HCT116 (cell line): ENCODE measurements around the gene KNDC1. TPM values are rescaled to one million over a fixed set of nuclear protein-coding genes. Genes with fewer than 3 reads are reported as not detected.

ENCODE experiments used
- ATAC-seq: fragments of 200-7000 bp; cut with Tn5 transposase; 2 replicates; pipeline ENCODE4 v1.9.1; 2020; ENCODE audit warnings: mild to moderate bottlenecking, moderate library complexity
- BruUV-seq: library from RNA; stranded (reverse); fragments of 400-500 nt; replicated peaks from 2 replicates; lab custom pipeline; 2021; lab: Mats Ljungman, UMichigan
- CTCF ChIA-PET: fragments of 300-600 bp; sonication (Branson Sonifier 250); formaldehyde crosslinking; loops from one replicate; lab custom pipeline; 2021; ENCODE audit warnings: antibody characterized with exemption; lab: Charles Lee
- POLR2A ChIA-PET: fragments of 300-600, 350-600 bp; sonication (Branson Sonifier 250); formaldehyde crosslinking; loops from one replicate; lab custom pipeline; 2021; ENCODE audit warnings: antibody characterized with exemption; lab: Charles Lee
- RAD21 ChIA-PET, 2 experiments: fragments of 300-600 bp; sonication (Branson Sonifier 250); formaldehyde crosslinking; loops; one replicate each; lab custom pipeline; 2023; ENCODE audit warnings: low total read pairs in 2 of 2; ENCODE audit not compliant: uncharacterized antibody in 2 of 2, unreplicated experiment in 2 of 2, low non-redundant PET in 1 of 2; lab: Charles Lee
- DNase-seq: peaks from one replicate; pipeline ENCODE4 v3.0.0-alpha.2; 2010; ENCODE audit warnings: low read depth, low spot score
- H2AFZ ChIP-seq: fragments of 200-600 bp; shearing (Covaris generic), sonication (generic); 2 replicates; pipeline ENCODE4 v1.6.1; 2017; ENCODE audit warnings: low read depth, mixed run types, mixed read lengths, antibody characterized with exemption, low read length; ENCODE audit not compliant: poor library complexity, severe bottlenecking
- H3K27ac ChIP-seq: 2 replicates; pipeline ENCODE4 v1.5.1; 2012; ENCODE audit warnings: low read depth, low read length
- H3K27me3 ChIP-seq: fragments of 200-600 bp; sonication (generic); 2 replicates; pipeline ENCODE4 v1.6.1; 2016; ENCODE audit warnings: mixed run types, low read length, mixed read lengths; ENCODE audit not compliant: insufficient read depth
- H3K36me3 ChIP-seq, 2 experiments: fragments of 200-500 bp in 1 of 2; fragments of 200-600 bp in 1 of 2; sonication (Bioruptor generic) in 1 of 2; sonication (generic) in 1 of 2; 2 replicates each; pipeline versions ENCODE4 v1.5.1 to v1.6.1; 2014 to 2016; ENCODE audit warnings: low read length in 2 of 2, inconsistent platforms in 1 of 2, mixed read lengths in 1 of 2, mixed run types in 1 of 2; ENCODE audit not compliant: insufficient read depth in 2 of 2, control insufficient read depth in 1 of 2
- H3K4me1 ChIP-seq, 2 experiments: fragments of 200-600 bp in 1 of 2; sonication (generic) in 1 of 2; 2 replicates each; pipeline versions ENCODE4 v1.5.1 to v1.6.1; 2012 to 2017; ENCODE audit warnings: low read length in 2 of 2, inconsistent platforms in 1 of 2, mild to moderate bottlenecking in 1 of 2, mixed read lengths in 1 of 2, mixed run types in 1 of 2, moderate library complexity in 1 of 2; ENCODE audit not compliant: insufficient read depth in 2 of 2, control insufficient read depth in 1 of 2
- H3K4me2 ChIP-seq: fragments of 200-600 bp; sonication (generic); 2 replicates; pipeline ENCODE4 v1.6.1; 2017; ENCODE audit warnings: mixed run types, low read length, mixed read lengths
- H3K4me3 ChIP-seq, 2 experiments: fragments of 200-600 bp in 1 of 2; sonication (generic) in 1 of 2; replicated peaks in 1 of 2; 2 replicates each; pipeline ENCODE4 v1.5.1; 2011 to 2016; ENCODE audit warnings: low read length in 2 of 2, control low read depth in 1 of 2, low read depth in 1 of 2, mild to moderate bottlenecking in 1 of 2, mixed read lengths in 1 of 2, mixed run types in 1 of 2
- H3K79me2 ChIP-seq: fragments of 200-600 bp; sonication (generic); 2 replicates; pipeline ENCODE4 v1.6.1; 2017; ENCODE audit warnings: mild to moderate bottlenecking, mixed run types, low read length, moderate library complexity, mixed read lengths; ENCODE audit not compliant: insufficient read depth
- H3K9ac ChIP-seq: fragments of 200-600 bp; sonication (generic); 2 replicates; pipeline ENCODE4 v1.6.1; 2016; ENCODE audit warnings: low read length, mixed read lengths
- H3K9me2 ChIP-seq: fragments of 200-600 bp; sonication (generic), shearing (Covaris generic); 2 replicates; pipeline ENCODE4 v1.6.1; 2017; ENCODE audit warnings: mixed run types, mild to moderate bottlenecking, moderate library complexity; ENCODE audit not compliant: insufficient read depth
- H3K9me3 ChIP-seq, 2 experiments: fragments of 200-500 bp in 1 of 2; fragments of 200-600 bp in 1 of 2; sonication (Bioruptor generic) in 1 of 2; sonication (generic) in 1 of 2; 2 replicates each; pipeline ENCODE4 v1.6.1; 2014 to 2017; ENCODE audit warnings: low read length in 2 of 2, mixed read lengths in 2 of 2, inconsistent platforms in 1 of 2, low read depth in 1 of 2, mild to moderate bottlenecking in 1 of 2, mixed run types in 1 of 2, moderate library complexity in 1 of 2; ENCODE audit not compliant: control insufficient read depth in 1 of 2, insufficient read depth in 1 of 2
- H4K20me1 ChIP-seq: fragments of 200-600 bp; sonication (generic), shearing (Covaris generic); 2 replicates; pipeline ENCODE4 v1.6.1; 2017; ENCODE audit warnings: mixed run types, mild to moderate bottlenecking, moderate library complexity; ENCODE audit not compliant: insufficient read depth
- CBX3 ChIP-seq: IDR thresholded peaks from 2 replicates; pipeline ENCODE4 v1.6.1; 2012; ENCODE audit warnings: low read depth
- CEBPB ChIP-seq: IDR thresholded peaks from 2 replicates; pipeline ENCODE4 v1.6.1; 2012; ENCODE audit warnings: low read depth
- CTCF ChIP-seq, 3 experiments: fragments of 200-600 bp in 1 of 3; sonication (generic) in 1 of 3; IDR thresholded peaks in 2 of 3; conservative IDR thresholded peaks in 1 of 3; 2 replicates each; pipeline ENCODE4 v1.5.1; 2012 to 2017; ENCODE audit warnings: low read depth in 2 of 3, low read length in 2 of 3, antibody characterized with exemption in 1 of 3, borderline replicate concordance in 1 of 3, control low read depth in 1 of 3, mild to moderate bottlenecking in 1 of 3, mixed read lengths in 1 of 3, mixed run types in 1 of 3, moderate library complexity in 1 of 3; ENCODE audit not compliant: insufficient read depth in 1 of 3
- EGR1 ChIP-seq: IDR thresholded peaks from 2 replicates; pipeline ENCODE4 v1.6.1; 2012; ENCODE audit warnings: low read depth
- EZH2phosphoT487 ChIP-seq: fragments of 200-600 bp; IDR thresholded peaks from 2 replicates; pipeline ENCODE4 v1.6.1; 2018; ENCODE audit warnings: antibody characterized with exemption, borderline replicate concordance
- FOSL1 ChIP-seq: IDR thresholded peaks from 2 replicates; pipeline ENCODE4 v1.6.1; 2012; ENCODE audit warnings: low read depth
- JUND ChIP-seq: IDR thresholded peaks from 2 replicates; pipeline ENCODE4 v1.6.1; 2012
- MAX ChIP-seq: IDR thresholded peaks from 2 replicates; pipeline ENCODE4 v1.6.1; 2012
- POLR2AphosphoS5 ChIP-seq: IDR thresholded peaks from 2 replicates; pipeline ENCODE4 v1.6.1; 2011; ENCODE audit warnings: mild to moderate bottlenecking, low read depth, low read length, moderate library complexity
- SIN3A ChIP-seq: IDR thresholded peaks from 2 replicates; pipeline ENCODE4 v1.6.1; 2012; ENCODE audit warnings: low read depth
- SP1 ChIP-seq: IDR thresholded peaks from 2 replicates; pipeline ENCODE4 v1.6.1; 2012; ENCODE audit warnings: low read depth
- TCF7L2 ChIP-seq: IDR thresholded peaks from 2 replicates; pipeline ENCODE4 v1.7.0; 2011; ENCODE audit warnings: borderline replicate concordance, inconsistent platforms; ENCODE audit not compliant: insufficient read depth, insufficient read length; ENCODE audit errors: extremely low read depth
- ZBTB33 ChIP-seq: IDR thresholded peaks from 2 replicates; pipeline ENCODE4 v1.6.1; 2011; ENCODE audit warnings: mild to moderate bottlenecking, low read length, moderate library complexity; ENCODE audit not compliant: insufficient replicate concordance; ENCODE audit errors: extremely low read depth
- ZFX ChIP-seq: fragments of 450-650 bp; IDR thresholded peaks from 2 replicates; pipeline ENCODE4 v1.6.1; 2017
- ZNF274 ChIP-seq: fragments of 200-500 bp; sonication (Bioruptor generic); IDR thresholded peaks from 2 replicates; pipeline ENCODE4 v1.6.1; 2014; ENCODE audit warnings: mild to moderate bottlenecking, low read depth, low read length, inconsistent platforms
- intact Hi-C: fragments of 100-400 bp; cut with micrococcal nuclease; formaldehyde crosslinking; loops from 2 replicates; pipeline ENCODE4 v1.10.0; 2022
- total RNA-seq: library from RNA; stranded (reverse); gene quantifications from one replicate; pipeline ENCODE4 v1.2.1, GENCODE V29; 2021; ENCODE audit not compliant: unreplicated experiment

KNDC1 gene
- total RNA-seq, 1 experiment from 2014 or later: 3.6 TPM

- H3K36me3 ChIP-seq: no peaks in the 10 kb centered on the region
- POLR2A ChIA-PET: no interaction called here
- peaks cover 0 to 5% of the 10 kb centered on the region in 2 experiments; a peak in 1 of 4 replicates for H3K4me1 ChIP-seq
- RAD21 ChIA-PET: no interaction called here
- no peak overlapping the region for H2AFZ ChIP-seq
- H3K9me2 ChIP-seq: no peaks in the 10 kb centered on the region
- ATAC-seq: no peak
- no peak overlapping the region for H3K4me2 ChIP-seq
- H3K79me2 ChIP-seq: no peaks in the 10 kb centered on the region
- TF ChIP-seq TCF7L2 (no peak), SP1 (no peak), JUND (no peak), ZBTB33 (no peak), SIN3A (no peak), CBX3 (no peak), ZNF274 (no peak), MAX (no peak), POLR2AphosphoS5 (no peak), FOSL1 (no peak), EZH2phosphoT487 (no peak), CEBPB (no peak), EGR1 (no peak), CTCF (IDR thresholded peaks at IDR 0.05 in 2 of 3, conservative IDR thresholded peaks at IDR 0.05 in 1 of 3; ENCODE audit: borderline replicate concordance in 1 of 3, insufficient read depth in 1 of 3, low read depth in 2 of 3, low read length in 2 of 3) (no peak), ZFX (no peak)
- TF ChIP-seq, all 23 proteins: peak for 0
- no TSS peak for BruUV-seq
- Histone ChIP-seq H3K27me3 (no peaks in the 10 kb centered on the region), H4K20me1 (no peaks in the 10 kb centered on the region), H3K9ac (no peak overlapping the region), H3K9me3 (no peaks in the 10 kb centered on the region), H3K4me3 (no peak overlapping the region), H3K27ac (no peak overlapping the region)
- DNase-seq: no peak
- intact Hi-C loops: no loop called here
- CTCF ChIA-PET: no interaction called here
These were observed 439 bp upstream of the KNDC1 start for GRCh38 chr10:133159611-133159949.
